NCI-H1417 (cell line): Measurements from ENCODE around the gene MOB2.
"Not testable (repeated sequence)": the region's sequence is repeated elsewhere in the genome, so short reads cannot be mapped to it uniquely, and the experiment has no call there.

Experiments used
- DNase-seq, 3 experiments: peaks; one replicate each; lab custom pipeline; 2025; lab: John Stamatoyannopoulos, UW

MOB2 gene

DNA sequence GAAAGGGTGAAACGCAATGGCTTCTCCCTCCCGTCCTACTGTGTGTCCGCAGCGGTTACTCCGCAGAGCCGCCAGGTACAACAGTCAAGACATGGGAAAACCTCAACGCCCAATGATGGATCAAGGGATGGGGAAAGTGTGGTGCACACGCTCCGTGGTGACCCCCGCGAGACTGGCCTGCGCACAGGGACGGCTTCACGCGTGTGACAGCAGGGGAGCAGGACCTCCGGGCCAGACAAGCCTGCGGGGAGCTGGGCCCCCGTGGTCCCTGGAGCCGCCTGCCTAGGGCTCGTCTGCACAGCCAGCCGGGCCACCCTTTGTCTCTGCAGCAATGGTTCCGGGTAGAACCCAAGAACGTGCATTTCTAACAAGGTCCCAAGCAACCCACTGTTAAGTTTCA lies 31.7 kb upstream of the MOB2 start:
- DNase-seq, result no peak

- no peak for DNase-seq
Measured at GRCh38 chr11:1517117-1518005, 30.8 kb upstream of the MOB2 start.

GRCh38 chr11:1516273-1517067 lies 29.9 kb upstream of the MOB2 start:
- DNase-seq, result no peak

GRCh38 chr11:1515082-1516060 lies 28.8 kb upstream of the MOB2 start:
- DNase-seq, result peak; percentile 35 to 68 (median 59)

GRCh38 chr11:1514336-1515061 lies 27.9 kb upstream of the MOB2 start:
- DNase-seq, result no peak

- no peak for DNase-seq
Measured at GRCh38 chr11:1513326-1514296, 27.0 kb upstream of the MOB2 start.

GRCh38 chr11:1512531-1513258 lies 26.1 kb upstream of the MOB2 start:
- not testable (repeated sequence) for DNase-seq

DNA sequence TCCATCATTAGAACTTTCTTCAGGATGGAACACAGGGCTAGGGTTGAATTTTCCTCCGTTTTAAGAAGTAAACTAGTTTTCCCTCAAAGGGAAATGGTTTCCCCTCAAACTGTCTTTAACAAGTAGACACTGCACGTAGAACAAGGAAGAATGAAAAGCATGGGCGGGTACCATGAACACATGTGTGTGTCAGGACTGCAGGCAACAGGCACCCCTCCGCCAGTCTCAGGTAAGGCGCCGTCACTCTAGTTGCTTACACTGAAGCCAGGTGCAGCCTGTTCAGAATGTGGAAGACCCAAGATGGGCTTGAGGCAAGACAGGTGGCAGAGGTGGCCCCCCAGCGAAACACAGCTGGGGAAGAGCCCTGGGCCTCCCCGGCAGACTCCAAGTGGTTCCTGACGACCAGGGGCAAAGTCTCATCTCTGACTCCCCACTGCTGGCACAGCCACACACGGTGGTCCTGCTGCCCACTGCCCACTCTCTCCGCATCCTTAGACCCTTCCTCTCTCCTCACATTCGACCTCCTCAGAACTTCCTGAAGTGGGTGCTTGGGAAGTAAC lies 25.4 kb upstream of the MOB2 start:
- peak in 1 of 3 experiments; percentile 8 for DNase-seq

DNA sequence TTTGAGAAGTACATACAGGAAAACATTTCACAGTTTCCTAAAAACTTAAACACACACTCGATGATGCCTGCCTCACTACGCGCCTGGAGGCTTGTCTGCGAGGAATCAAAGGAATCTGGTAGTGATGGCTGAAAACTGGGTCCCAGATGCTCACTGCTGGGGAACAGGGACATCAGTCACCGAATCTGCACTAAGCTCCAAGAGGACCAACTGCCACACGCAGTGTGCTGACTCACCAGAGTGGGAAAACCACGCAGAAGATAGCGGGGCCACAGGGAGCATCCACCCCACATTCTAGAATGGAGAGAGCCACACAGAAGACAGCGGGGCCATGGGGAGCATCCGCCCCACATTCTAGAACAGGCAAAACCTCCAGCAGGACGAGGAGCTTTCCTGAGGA lies 24.3 kb upstream of the MOB2 start:
- DNase-seq, result no peak

GRCh38 chr11:1510351-1510750 lies 23.8 kb upstream of the MOB2 start:
- not testable (repeated sequence) for DNase-seq

DNA sequence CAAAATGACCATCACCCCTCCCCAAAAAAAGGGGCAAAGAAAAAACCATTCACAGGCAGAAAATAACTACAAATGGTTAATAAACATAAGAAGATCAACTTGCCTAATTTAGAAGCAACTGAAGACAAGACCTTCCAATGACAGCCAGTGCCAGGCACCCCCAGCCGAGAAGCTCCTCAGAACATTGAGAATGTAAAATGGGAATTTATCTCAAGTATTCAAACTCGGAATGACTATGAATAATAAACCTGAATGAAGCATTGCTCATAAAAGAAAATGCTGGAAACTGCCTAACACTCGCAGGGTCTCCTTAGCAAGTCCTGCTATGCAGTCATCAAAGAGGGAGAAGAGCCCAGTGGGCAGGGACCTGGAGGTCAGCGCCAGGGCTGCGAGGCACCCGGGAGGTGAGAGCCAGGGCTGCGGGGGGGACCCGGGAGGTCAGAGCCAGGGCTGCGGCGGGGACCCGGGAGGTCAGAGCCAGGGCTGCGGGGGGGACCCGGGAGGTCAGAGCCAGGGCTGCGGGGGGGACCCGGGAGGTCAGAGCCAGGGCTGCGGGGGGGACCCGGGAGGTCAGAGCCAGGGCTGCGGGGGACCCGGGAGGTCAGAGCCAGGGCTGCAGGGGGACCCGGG lies 23.2 kb upstream of the MOB2 start:
- no peak for DNase-seq

- no peak for DNase-seq
Measured at GRCh38 chr11:1508986-1509385, 22.4 kb upstream of the MOB2 start.

GRCh38 chr11:1508491-1508891 lies 21.9 kb upstream of the MOB2 start:
- no peak for DNase-seq

DNA sequence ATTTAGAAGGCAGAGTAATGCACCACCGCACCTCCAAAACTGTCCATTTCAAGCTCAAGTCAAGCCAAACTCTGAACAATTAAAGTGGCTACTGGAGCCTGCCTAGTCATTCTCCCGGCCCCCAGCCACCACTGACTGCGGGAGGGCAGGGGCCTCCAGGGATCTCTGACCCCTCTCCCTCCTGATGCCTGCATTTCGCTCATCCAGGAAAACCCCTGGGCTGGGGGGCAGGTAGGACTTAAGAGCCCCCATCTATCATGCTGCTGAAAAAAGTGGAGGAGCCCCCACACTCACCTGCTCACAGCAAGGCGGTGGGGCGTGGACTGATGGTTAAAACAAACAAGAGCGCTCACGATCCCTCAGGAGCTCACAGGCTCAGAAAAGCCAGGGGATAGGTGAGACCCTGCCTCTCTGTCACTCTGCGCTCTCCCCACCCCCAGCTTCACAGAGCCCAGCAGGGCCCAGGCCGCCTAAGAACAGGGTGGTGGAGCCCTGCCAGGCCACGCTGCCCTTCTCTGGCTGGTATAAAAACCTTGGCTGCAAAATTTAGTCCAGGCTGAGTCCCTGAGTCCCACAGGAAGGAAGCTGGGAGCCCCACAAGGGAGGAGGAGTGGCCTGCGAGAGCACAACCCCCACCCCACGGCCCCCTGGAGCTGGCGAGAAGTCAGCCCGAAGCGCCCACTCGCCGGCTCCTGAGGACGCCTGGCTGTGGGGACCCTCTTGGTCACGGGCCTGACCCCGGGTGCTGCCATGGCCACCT lies 21.0 kb upstream of the MOB2 start:
- DNase-seq, result peak in 1 of 3 experiments; percentile 12

GRCh38 chr11:1506981-1507380 lies 20.4 kb upstream of the MOB2 start:
- no peak for DNase-seq

- no peak for DNase-seq
Measured at GRCh38 chr11:1505480-1505879, 18.9 kb upstream of the MOB2 start.

DNA sequence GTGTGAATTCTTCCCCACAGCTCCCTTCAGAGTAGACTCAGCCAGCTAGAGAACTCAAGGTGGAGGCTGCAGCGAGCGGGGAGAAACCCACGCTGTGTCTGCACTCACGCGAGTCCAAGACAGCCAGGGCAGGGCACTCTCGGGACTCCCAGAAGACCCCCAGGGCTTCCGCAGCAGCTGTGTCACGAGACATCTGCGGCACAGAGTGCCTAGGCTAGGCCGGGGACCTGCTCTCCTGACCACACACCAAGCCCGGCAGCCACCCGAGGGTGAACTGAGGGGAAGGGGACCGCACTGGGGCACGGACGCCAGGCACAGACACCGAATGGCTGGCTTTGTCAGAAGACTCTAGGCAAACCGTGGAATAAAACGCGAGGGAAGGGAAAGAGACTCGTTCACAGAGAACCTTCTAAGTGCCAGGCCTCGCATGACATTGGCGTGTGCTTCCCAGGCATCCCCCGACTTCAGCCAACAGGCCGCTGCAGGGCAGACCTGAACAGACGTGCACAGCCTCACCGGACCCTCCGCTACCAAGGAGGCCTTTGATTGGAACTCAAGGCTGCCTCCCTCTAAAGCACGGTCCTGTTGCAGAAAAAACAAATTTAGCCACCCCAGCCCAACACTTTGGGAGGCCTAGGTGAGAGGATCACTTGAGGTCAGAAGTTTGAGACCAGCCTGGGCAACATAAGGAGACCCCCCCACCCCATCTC lies 18.2 kb upstream of the MOB2 start:
- DNase-seq, result no peak
